HG03457 (cell line): ENCODE data around the gene DCLK1.

Experiments
- ATAC-seq: cut with Tn5 transposase; IDR thresholded peaks from one replicate; pipeline ENCODE4 v1.9.1; 2021; ENCODE audit warnings: moderate number of reproducible peaks; ENCODE audit not compliant: unreplicated experiment

The DCLK1 gene

DNA sequence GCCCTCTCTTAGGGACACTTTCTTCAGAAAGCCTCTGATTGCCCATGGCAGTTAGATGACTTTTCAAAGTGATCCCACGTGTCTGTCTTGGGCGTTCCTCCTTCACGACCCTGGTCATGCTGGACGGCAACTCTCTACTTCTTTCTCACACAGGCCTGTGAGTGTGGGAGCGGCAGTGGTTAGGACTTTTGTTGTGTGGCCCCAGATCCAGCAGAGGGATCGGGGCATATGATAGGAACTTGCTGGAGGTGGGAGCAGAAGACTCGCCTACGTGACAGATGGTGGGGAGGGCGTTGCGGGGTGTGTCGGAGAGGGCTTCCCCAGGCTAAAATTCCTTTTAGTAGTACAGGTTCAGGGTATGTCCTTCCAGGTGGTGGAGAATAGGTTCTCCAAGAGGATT, 365.2 kb downstream of the DCLK1 start:
- no peak for ATAC-seq

DNA sequence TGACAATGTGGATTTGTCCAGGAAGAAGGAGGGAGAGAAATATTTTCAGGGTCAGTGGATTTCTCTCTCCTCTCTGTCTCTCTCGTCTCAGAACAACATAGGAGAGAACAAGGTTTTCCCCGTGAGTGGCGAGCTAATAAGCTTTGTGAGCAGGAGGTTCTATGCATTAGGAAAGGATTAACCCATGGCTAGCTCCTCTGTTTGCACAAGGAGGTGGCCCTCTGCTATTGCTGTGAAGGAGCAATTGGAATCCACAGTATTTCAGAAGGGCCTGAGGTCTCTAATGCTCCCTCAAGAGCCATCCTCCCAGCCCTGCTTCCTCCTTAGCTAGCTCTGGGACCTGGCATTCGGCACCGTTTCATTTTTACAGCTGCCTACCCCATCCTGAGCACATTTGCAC, 365.8 kb downstream of the DCLK1 start:
- no peak for ATAC-seq

DNA sequence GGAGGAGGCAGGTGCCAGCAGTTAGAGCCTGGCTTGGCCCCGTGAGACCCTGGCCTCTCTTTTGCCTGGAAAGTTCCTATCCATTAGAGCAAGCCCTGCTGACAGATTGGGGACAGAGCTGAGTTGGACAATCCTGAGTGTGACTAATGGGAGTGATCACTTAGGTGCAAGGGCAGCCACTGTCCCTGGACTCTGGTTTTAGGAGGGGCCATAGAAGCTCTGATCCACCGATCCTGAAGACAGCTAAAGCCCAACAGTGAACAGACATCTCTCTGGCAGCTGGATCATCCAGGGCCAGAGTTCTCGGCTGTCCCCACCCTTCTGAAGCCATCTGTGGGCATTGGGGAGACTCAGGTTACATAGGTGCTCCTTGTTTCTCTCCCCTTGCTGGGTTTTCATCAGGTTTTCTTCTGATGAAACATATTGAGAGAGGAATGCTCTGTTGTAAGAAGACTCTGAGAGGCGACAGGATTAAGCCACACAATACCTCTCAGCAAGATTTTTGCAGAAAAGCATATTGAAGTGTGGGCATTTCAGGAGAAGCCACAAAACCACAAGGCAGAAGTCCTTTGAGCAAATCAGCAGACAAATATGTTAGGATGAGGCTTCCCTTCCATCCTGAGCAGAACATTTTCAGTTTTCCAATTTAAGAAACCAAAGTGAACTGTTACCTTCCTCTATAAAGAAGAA, 366.7 kb downstream of the DCLK1 start:
- no peak for ATAC-seq

DNA sequence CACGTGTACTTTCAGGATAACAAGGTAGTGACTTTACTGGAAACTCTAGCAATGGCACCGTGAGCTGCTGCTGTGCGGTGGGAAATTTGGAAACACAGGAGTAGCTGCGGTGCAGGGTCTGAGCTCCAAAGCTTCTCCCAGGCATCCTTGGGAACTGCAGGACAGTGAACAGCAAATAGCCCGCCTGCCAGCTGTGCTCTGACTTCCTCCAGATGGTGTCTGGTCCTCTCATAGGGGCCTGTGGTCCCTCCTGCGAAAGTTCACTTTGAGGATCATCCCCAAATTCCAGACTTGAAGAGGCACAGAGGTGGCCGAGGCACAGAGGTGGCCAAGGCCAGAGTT, 367.4 kb downstream of the DCLK1 start:
- ATAC-seq, result no peak

DNA sequence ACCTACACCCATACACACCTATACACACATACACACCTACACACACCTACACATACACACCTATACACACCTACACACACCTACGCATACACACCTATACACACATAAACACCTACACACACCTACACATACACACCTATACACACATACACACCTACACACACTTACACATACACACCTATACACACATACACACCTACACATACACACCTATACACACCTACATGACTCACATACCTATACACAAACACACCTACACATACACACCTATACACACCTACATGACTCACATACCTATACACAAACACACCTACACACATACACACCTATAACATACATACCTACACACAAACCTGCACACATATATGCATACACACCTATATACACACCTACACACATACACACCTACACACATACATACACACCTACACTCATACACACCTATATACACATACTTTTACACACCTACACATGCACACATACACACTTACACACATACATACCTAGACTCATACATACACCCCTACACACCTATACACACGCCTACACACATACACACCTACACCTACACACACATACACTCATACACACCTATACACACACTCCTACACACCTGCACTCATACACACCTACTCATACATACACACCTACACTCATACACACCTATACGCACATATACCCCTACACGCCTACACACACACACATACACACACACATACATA, 368.0 kb downstream of the DCLK1 start:
- no peak for ATAC-seq

DNA sequence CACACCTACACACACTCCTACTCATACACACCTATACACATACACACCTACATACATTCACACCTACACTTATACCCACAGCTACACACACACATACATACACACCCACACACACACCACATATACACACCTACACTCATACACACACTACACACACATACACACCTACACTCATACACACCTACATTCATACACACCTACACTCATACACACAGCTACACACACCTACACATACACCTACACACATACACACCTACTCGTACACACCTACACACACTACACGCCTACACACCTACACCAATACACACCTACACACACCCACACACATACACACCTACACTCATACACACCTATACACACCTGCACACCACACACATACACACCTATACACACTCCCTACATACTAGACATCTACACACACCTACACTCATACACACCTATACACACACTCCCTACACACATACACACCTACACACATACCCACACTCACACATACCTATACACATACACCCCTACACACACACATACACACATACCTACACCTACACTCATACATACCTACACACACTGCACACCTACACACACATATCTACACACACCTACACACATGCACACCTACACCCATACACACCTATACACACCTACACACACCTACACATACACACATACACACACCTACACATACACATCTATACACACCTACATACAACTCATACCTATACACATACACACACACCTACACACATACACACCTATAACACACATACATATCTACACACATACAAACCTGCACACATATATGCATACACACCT, 369.5 kb downstream of the DCLK1 start:
- no peak for ATAC-seq

DNA sequence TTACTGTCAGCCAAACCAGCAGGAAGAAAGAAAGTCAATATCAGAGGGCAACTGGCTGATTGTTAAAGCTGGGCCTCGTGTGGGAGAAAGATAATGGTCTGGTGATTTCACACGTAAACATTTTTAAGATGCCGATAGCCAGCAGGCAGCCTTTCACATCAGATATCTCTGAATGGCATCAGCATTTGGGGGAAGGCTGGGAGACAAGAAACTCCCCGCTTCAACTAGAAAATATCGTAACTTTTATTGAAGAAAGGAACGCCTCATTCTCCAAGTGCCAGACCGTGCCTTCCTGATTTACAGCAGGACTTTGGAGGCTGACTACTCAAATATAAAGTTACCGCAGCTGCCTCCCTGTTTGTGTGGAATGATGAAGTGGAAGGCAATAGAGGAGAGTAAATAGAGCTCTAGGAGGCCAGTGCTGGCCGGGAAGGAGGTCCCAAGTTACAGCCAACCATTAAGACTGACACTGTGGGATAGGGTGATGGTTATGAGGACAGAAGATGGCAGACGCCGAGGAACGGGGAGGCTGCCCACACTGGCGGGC, 370.4 kb downstream of the DCLK1 start:
- ATAC-seq, result no peak

DNA sequence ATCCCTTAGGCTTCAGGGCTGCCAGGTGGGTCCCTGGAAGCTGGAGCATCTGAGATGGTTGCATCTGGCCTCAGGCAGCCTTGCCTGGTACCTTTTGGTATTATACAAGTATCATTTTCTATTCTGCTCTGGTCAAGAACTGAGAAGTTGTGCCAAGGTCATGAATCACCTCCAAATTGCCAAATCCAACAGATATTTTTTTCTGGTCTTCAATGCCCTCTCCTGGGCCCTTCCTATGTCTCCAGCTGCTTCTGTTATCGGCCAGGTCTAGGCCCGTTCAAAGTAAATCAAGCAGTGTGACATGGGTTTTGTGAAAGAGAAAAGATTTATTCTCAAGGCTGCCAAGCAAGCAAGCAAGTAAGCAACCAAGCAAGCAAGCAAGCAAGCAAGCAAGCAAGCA, 383.6 kb downstream of the DCLK1 start:
- ATAC-seq, result no peak

DNA sequence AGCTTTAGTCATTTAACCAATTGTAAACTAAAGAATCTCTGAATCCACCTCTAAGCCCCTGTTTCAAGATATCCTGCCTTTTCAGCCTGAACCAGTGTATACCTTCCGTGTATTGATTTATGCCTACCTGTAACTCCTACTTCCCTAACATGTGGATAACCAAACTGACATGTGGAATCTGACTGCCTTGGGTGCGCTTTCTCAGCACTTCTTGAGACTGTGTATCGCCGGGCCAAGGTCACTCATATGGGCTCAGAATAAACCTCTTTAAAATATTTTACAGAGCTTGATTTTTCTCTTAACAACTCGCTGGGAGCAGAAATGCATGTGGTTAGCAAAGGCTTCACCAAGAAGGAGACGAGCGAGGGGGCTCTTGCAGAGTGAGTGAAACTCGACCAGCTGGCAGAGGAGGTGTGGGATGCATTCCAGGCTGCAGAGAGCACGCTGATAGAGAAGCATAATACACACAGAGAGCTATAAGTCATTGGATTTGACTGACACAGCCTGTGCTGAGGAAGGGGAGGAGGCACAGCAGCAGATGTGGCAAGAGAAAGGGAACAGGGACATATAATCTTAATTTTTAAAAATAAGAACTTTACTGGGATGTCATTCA, 386.5 kb downstream of the DCLK1 start:
- no peak for ATAC-seq

DNA sequence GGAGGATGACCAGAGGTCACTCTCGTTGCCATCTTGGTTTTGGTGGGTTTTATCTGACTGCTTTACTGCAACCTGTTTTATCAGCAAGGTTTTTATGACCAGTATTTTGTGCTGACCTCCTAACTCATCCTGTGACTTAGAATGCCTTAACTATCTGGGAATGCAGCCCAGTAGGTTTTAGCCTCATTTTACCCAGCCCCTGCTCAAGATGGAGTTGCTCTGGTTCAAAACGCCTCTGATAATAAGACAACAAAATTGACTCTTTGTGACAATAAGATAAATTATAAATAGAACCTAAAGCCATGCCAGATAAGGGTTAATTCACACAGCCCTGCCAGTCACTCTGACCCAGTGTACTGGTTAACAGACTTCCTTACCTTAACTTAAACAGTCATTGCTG, 387.0 kb downstream of the DCLK1 start:
- ATAC-seq, result no peak

DNA sequence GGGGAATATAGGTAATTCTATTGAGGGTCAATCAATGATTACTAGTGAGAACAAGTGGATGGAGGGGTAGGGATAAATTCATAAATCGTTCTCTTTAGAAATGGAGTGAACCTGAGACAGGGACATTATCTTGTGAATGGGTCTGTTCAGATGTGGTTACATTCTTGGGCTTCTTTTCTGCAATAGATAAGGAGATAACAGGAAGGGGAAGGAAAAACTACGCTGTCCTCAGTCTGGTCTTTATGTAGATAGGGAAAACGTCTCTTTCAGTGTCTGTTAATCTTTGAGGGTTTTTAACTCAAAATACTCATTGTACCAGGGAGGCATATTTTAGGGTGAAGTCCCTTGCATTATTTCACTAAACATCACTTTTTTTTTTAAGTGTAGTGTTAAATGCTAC, 388.0 kb downstream of the DCLK1 start:
- no peak for ATAC-seq

DNA sequence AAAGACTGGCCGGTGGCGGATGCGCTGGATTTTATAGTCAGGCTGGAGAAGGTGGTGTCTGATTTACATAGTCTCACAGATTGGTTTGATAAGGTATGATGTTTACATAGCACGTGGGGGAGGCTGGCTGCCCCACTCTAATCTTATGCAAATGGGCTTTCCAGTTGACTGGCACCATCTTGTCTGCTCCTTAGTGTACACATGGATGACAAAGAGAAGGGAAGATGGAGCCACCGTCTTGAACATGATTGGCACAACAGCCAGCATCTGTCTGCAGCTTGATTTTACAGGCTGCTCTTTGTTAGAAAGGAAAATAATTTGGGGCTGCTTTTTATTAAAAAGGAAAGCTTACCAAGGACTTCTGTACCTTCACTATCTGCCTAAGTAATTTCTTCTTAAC, 389.5 kb downstream of the DCLK1 start:
- no peak for ATAC-seq

DNA sequence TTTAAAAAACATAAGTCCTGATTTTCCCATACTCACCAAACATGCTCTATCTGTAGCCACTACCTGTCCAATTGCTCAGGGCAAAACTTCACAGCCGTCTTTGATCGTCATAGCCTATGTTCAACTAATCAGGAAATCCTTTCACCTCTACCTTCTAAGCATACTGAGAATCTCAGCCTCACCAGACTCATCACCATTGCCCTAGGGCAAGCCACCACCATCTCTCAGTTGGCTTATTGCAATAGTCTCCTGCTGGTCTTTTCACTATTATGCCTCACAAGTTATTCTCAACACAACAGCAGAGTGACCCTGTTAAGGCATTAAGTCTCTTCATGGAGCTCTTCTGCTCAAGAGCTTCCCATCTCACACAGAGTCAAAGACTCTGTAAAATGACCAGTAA, 394.3 kb downstream of the DCLK1 start:
- no peak for ATAC-seq

DNA sequence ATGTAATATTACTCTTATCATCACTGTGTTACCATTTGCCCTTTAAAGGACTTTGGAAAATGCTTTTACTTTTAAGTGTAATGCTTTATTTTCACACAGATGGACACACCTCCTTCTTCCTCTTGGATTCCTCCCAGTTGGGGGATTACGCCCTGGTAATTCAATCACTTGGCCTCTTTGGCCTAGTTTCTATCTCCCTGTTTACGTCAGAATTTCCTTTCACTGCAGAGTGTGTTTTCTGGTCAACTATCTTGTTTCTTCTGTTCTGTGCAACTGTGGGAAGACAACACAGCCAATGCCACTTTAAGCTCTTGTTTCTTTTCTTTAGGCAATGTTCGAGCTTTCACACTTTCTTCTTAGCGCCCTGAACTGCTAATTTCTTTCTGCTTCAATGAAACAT, 397.4 kb downstream of the DCLK1 start:
- ATAC-seq, result no peak

DNA sequence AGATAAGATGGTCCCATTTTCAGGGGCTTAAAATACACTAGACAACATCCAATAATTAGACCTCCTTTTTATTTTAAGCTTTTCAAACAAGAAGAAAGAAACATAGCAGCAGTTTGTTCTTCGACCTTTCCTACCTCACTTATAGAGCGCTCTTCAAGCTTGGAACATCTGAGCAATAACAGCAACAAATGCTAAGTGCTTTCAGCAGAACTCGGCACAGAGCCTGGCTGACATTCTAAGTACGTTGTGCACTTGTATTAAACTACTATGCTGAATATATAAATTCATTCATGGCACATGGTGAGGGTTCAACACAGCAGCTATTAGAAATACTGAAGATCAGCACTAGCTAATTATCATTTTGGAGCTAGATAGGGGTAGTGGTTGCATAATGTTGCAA, 398.6 kb downstream of the DCLK1 start:
- no peak for ATAC-seq

DNA sequence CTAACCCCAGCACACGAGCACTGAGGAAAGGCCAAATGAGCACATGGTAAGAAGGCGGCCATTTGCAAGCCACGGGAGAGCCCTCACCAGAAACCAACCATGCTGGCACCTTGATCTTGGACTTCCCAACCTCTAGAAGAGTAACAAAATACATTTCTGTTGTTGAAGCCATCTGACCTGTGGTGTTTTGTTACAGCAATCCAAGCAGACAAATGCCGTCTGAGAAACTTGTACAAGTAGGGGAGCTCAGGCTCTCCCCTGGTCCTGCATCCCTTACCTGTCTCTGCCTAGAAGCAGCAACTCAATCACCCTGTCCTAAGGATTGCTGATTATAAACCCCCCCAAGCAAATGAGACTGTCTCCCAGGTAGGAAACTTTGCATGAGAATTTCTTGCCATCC, 399.7 kb downstream of the DCLK1 start:
- ATAC-seq, result no peak

DNA sequence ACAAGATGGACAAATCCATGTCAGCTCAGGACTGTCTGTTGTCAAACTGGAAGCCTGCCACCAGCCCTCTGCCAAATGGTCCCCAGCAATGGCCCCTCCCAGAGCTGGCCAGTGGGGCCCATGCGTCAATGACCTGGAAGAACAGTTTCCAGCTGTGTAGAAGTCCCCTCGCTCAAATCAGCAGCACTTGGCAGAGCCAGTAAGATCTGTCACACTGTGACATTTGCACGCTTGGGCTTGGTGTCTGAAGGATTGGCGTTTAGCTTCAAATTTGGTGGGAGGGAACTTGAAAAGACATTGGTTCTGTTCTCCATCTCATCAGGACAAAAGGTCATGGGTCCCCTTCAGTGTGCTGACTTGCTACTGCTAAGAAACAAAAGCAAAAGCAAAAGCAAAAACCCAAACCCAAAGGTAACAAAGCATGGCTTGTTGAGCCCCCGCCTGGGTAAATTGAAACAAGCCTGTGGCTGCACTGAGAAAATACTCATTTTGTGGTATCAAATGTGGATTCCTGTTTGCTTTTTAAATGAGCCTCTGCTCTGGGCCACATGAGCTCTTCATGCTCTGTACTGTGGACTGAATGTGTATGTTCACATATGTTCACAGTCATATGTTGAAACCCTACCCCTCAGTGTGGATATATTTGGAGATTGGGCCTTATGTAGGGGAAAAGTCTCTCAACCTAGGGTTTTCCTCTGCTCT, 401.1 kb downstream of the DCLK1 start:
- ATAC-seq, result peak; percentile 87

DNA sequence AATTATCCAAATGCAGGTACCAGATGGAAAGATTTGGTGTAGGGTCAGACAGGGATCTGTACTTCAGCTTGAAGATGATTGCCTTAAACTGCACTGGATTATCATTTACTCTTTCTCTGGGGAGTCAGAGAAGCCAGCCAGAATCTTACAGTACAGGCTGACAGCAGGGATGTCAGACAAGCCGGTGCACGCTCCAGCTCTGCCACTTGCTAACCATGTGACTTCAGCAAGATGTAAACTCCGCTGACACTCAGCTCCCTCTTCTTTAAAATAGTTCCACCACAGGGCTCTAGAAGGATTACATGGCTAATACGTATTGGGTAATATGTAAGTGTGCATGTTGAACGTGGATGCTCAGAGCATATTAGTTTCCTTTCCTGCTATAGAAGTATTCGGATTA, 403.3 kb downstream of the DCLK1 start:
- ATAC-seq, result no peak

DNA sequence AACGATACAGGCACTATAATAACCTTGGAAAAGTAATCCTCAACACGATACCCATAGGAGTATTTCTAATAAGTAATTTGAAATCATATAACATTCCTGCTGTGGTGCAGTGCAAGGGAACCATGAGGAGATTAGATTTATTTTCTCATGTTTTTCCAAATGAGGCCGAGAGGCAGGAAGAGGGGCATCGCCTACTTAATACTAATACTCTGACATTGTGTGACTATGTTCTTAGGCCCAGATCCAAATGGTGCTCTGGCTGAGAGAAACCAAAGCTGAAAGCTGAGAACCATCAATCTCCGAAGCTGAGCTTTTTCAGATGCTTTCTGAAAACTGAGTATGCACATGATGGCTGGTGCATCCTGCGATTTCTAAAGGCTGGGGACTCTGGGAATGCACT, 406.7 kb downstream of the DCLK1 start:
- ATAC-seq, result no peak

DNA sequence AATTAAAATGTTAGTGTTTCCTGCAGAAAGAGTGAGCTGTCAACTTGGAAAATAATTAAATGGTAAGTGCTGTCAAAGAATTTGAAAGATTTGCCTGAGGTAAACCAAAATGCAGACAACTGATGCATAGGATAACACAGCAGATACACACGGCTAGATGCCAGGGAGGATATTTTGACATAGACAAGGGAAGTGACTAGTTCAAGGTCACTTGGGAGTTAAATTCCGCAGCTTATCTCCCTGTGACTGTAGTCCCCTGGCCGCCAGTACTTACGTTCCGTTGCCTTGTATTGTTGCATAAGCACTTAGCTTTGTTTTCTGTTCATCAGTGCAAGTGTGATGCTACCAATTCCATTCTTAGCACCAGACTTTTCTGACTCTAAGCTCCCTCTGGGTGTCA, 407.4 kb downstream of the DCLK1 start:
- no peak for ATAC-seq

DNA sequence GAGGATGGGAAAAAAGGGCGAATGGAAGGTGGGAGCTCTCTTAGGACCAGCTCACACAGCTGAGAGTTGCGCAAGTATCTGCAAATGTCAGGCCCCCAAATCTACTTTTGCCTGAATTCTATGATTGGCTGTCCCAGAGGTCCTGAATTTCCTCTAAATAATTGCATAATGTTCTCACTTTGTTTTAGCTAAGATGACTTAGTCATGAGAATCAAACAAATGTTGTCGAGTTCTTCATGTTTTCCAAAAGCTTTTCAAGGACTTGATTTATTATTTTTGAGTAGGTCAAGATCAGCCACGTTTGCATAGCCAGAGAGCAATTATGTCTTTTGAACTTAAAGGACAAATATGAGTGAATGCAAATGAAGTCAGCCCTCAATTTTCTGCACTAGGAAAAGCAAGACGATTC, 408.1 kb downstream of the DCLK1 start:
- ATAC-seq, result no peak
